ENCODE results near the gene FCN2. TPM values are rescaled to one million over a fixed set of nuclear protein-coding genes. Genes with fewer than 3 reads are reported as not detected.

Gene FCN2
- total and polyA plus RNA-seq, 2 of the 13 experiments (the other 11 are each of a cell fraction or from before 2014, with no cell fraction given) = not detected

- H3K27ac ChIP-seq (ENCODE audit: extremely low read length, insufficient read depth, low read length) = no peak overlapping the region
- no peak for TF ChIP-seq ELF1 (CRISPR knock-in tag; IDR thresholded peaks at IDR 0.05)
- no peak for TF ChIP-seq ZNF34 (CRISPR knock-in tag; IDR thresholded peaks at IDR 0.05; ENCODE audit: borderline replicate concordance)
- TF ChIP-seq NR2F2 (IDR thresholded peaks at IDR 0.05; ENCODE audit: borderline replicate concordance, low read depth) = no peak
- peak; percentile 71 for TF ChIP-seq ZNF768 (CRISPR knock-in tag; IDR thresholded peaks at IDR 0.05)
- TF ChIP-seq NR2F6 (IDR thresholded peaks at IDR 0.05) = no peak
- TF ChIP-seq NR2F6 (CRISPR knock-in tag; IDR thresholded peaks at IDR 0.05) = no peak
- TF ChIP-seq ZMYM2 (CRISPR knock-in tag; IDR thresholded peaks at IDR 0.05) = no peak
- no peak for TF ChIP-seq SRSF1 (optimal IDR thresholded peaks at IDR 0.05; ENCODE audit: low read depth, low read length)
- no peak for TF ChIP-seq ZNF761 (CRISPR knock-in tag; conservative IDR thresholded peaks at IDR 0.05)
- in situ Hi-C loops (cut with HindIII; ENCODE audit: extremely low pct_ligation_motif_present, low pct_unique_long_range_greater_than_20kb) = no loop called here
- ChIA-PET POLR2A (no interaction called here), CTCF (ENCODE audit: low intra/inter-chr PET ratio, low total read pairs) (no interaction called here)
- BruUV-seq (replicated peaks) = no TSS peak
- no peak overlapping the region for H2AFZ ChIP-seq (ENCODE audit: low read length)
- H3K4me2 ChIP-seq (ENCODE audit: low read depth, low read length) = no peak overlapping the region
- FAIRE-seq (no peak), DNase-seq (ENCODE audit: low spot score) (no peak), ATAC-seq (no peak)
- intact Hi-C loops (cut with micrococcal nuclease; ENCODE audit: unreplicated experiment) = no loop called here
- no peak overlapping the region for H3K4me3 ChIP-seq (replicated peaks in 1 of 3; ENCODE audit: insufficient read depth in 1 of 3, low read depth in 2 of 3, low read length in 3 of 3)
- no peaks in the 10 kb centered on the region for H3K4me1 ChIP-seq (ENCODE audit: insufficient read depth, low read length)
- H4K20me1 ChIP-seq (ENCODE audit: insufficient read depth, low read length) = no peaks in the 10 kb centered on the region
- peaks cover 10 to 57% of the 10 kb centered on the region in 2 experiments; a peak in 4 of 5 replicates for H3K27me3 ChIP-seq (ENCODE audit: control insufficient read depth in 1 of 2, insufficient read depth in 2 of 2, low read length in 2 of 2)
- H3K79me2 ChIP-seq (ENCODE audit: insufficient read depth, low read length) = no peaks in the 10 kb centered on the region
- H3K9ac ChIP-seq (ENCODE audit: insufficient read depth, low read depth, low read length) = no peak overlapping the region
- no peaks in the 10 kb centered on the region for H3K36me3 ChIP-seq (replicated peaks in 1 of 2; ENCODE audit: control insufficient read depth in 1 of 2, insufficient read depth in 2 of 2, low read length in 2 of 2)
- WGBS (ENCODE audit: low lambda C conversion rate) = 27% methylated on average over 3 of the region's 8 CpGs
- H3K9me3 ChIP-seq (ENCODE audit: low read length) = no peaks in the 10 kb centered on the region
These were observed 35.6 kb downstream of the FCN2 start for GRCh38 chr9:134916161-134916665.

Measured in HepG2 (cell line).